Thoracic aorta (tissue), 2 donors: ENCODE measurements around the gene TUBA3C. TPM values are rescaled to one million over a fixed set of nuclear protein-coding genes. Genes with fewer than 3 reads are reported as not detected.
"Not testable (repeated sequence)": the region's sequence is repeated elsewhere in the genome, so short reads cannot be mapped to it uniquely, and the experiment has no call there.

Experiments used
- ATAC-seq: fragments of 150-250 bp; one replicate; pipeline ENCODE4 v1.8.0; 2017; ENCODE audit warnings: low read depth; ENCODE audit not compliant: insufficient number of reproducible peaks, low FRiP score
- DNase-seq: peaks from one replicate; pipeline ENCODE4 v3.0.0-alpha.2; 2020; ENCODE audit warnings: low spot score
- H3K27ac ChIP-seq, 2 donors: fragments of 200-600 bp; sonication (generic); 1 replicate in 1 of 2; 2 replicates in 1 of 2; pipeline ENCODE4 v1.5.1; 2016; ENCODE audit warnings: mild to moderate bottlenecking in 2 of 2, moderate library complexity in 2 of 2
- H3K27me3 ChIP-seq: fragments of 200-600 bp; sonication (generic); replicated peaks from 2 replicates; pipeline ENCODE4 v1.6.0; 2016; ENCODE audit warnings: mild to moderate bottlenecking; ENCODE audit not compliant: insufficient read depth
- H3K36me3 ChIP-seq: fragments of 200-600 bp; sonication (generic); one replicate; pipeline ENCODE4 v1.5.1; 2016
- H3K4me1 ChIP-seq, 2 donors: fragments of 200-600 bp; sonication (generic); 1 replicate in 1 of 2; 2 replicates in 1 of 2; pipeline versions ENCODE4 v1.5.1 to v1.6.0; 2016; ENCODE audit warnings: low read depth in 2 of 2, mild to moderate bottlenecking in 1 of 2; ENCODE audit not compliant: control insufficient read depth in 1 of 2
- H3K4me3 ChIP-seq: fragments of 200-600 bp; sonication (generic); 2 replicates; pipeline ENCODE4 v1.5.1; 2016; ENCODE audit warnings: mild to moderate bottlenecking
- H3K9me3 ChIP-seq: fragments of 200-600 bp; sonication (generic); 2 replicates; pipeline ENCODE4 v1.5.1; 2016
- CTCF ChIP-seq: fragments of 200-600 bp; sonication (generic); IDR thresholded peaks from one replicate; pipeline ENCODE4 v1.5.1; 2019; ENCODE audit warnings: antibody characterized with exemption
- total RNA-seq, 2 donors: library from RNA; depleted of rRNA; stranded (reverse); fragments of >200 nt; gene quantifications; one replicate each; pipeline versions ENCODE4 v1.1.0 to v1.2.3, GENCODE V29; 2016

The TUBA3C gene
- total RNA-seq, result not detected

DNA sequence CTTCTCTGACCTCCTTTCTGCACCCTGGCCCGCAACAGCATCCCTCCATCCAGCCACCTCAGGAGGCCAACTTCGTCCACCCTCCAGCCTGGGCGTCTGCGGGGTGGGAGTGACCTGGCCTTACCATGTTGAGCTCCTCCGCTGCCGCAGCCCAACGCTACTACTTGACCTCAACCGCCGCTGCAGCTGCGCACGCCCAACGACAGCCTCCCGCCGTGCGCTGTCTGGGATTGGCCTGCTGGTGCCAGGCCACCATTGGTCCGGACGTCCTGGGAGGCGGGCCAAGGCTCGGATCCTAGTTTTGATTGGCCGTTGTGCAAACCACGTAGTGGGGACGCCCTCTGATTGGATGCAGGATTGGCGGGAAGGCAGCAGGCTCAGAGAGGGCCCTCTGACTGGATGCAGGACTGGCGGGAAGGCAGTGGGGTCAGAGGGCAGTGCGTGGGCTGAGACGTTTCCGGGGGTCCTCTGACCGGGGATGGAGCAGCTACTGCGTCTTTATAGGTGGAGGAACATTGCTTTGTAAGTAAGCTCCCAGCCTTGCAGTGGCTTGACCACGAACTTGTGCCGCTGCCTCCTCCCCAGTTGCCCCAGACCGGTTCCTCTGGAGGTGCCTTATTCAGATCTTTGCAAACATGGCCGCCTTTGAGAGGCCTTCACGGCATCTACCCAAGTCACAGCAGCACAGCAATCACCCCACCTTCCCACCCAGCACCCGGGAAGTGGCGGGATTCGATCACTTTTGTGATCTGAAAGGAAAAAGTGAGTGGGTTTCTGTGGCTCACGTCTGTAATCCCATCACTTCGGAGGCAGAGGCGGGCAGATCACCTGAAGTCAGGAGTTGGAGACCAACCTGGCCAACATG, at the start of gene TUBA3C:
Gene TUBA3C, minus strand, starts transcription at position 204 of the 865 bp plus-strand sequence. Its CDS starts 77 bp downstream, at position 127.
- DNase-seq, result no peak
- H3K27me3 ChIP-seq, result no peaks in the 10 kb centered on the region
- no peak for TF ChIP-seq CTCF
- no peaks in the 10 kb centered on the region for H3K36me3 ChIP-seq
- H3K4me1 ChIP-seq, result no peaks in the 10 kb centered on the region
- no peak for ATAC-seq
- no peak within 1 kb of the TSS for H3K27ac ChIP-seq
- no peaks in the 10 kb centered on the region for H3K9me3 ChIP-seq
- H3K4me3 ChIP-seq, result no peak within 1 kb of the TSS

DNA sequence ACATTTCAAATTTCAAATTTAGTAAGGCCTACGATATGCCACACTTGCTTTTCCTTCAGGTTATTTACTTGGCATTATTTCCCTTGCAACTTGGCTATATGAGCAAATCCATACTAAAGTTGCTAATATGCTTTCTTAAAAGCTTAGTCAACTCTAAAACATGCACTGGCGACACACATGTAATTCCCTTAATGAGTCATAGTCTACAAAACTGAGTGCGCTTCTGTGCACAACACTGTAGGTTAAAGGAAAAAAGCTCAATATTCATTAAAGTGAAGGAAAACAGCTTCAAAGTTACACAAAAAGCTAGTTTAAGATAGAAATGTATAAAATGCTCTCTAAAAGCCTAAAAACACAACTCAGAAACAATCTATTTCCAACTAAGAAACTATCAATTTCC, 25.8 kb upstream of the TUBA3C start:
- not testable (repeated sequence) for DNase-seq, H3K27ac ChIP-seq, H3K4me1 ChIP-seq, H3K4me3 ChIP-seq, H3K36me3 ChIP-seq, H3K27me3 ChIP-seq, ATAC-seq, H3K9me3 ChIP-seq

- H3K9me3 ChIP-seq, ATAC-seq, H3K36me3 ChIP-seq, H3K4me1 ChIP-seq, H3K4me3 ChIP-seq, DNase-seq, H3K27ac ChIP-seq, H3K27me3 ChIP-seq: not testable (repeated sequence)
Measured at GRCh38 chr13:19192622-19193021, 11.0 kb upstream of the TUBA3C start.

DNA sequence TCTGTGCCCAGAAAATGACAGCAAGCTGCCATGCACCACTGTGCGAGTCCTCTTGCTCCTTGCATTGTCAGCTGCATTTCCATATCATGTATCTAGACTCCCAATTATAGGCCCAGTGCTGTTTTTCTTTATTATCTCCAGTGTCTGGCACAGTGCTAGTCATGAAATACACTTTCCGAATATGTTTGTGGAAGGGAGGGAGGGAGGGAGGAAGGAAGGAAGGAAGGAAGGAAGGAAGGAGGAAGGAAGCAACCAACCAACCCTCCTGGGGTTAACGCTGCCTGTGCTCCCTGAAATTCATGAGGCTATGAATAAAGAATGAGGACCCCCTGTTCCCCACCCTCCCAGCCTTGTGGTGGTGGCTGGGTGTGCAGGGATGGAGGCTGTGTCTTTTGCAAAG, 8.3 kb upstream of the TUBA3C start:
- not testable (repeated sequence) for H3K27ac ChIP-seq, H3K36me3 ChIP-seq, H3K27me3 ChIP-seq, H3K4me3 ChIP-seq, H3K4me1 ChIP-seq, DNase-seq, H3K9me3 ChIP-seq, ATAC-seq

GRCh38 chr13:19189368-19189767, 7.7 kb upstream of the TUBA3C start:
- not testable (repeated sequence) for DNase-seq, H3K36me3 ChIP-seq, H3K4me3 ChIP-seq, H3K27me3 ChIP-seq, H3K4me1 ChIP-seq, H3K9me3 ChIP-seq, H3K27ac ChIP-seq, ATAC-seq

DNA sequence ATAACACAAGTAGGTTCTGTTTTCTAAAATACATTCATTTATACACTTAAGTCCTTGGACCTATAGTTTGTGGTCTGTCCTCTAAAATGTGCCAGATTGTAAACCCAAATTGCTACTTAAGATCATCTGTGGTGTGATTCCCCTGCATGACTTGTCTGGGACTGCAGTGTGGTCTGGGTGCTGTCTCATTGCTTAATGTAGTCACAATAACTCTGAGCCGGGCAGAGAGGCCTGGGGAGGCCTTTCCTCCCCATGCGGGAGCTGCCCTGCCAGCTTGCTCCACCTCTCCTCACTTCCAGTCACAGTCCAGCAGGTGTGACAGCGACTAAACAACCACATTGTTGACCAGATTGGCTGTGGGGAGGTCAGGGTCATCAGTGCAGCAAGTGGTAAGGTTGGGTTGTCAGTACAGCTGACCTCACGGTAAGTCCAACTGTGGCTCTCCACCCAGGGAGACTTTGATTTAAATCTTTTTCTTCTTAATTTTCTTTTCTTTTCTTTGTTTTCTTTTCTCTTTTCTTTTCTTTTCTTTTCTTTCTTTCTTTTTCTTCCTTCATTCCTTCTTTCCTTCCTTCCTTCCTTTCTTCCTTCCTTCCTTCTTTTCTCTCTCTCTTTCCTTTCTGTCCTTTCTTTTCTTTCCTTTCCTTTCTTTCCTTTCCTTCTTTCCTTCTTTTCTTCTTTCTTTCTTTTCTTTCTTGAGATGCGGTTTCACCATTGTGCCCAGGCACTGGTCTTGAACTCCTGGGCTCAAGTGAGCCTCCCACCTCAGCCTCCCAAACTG, 4.4 kb upstream of the TUBA3C start:
- Histone ChIP-seq H3K27me3 (no peaks in the 10 kb centered on the region), H3K4me1 (no peaks in the 10 kb centered on the region), H3K36me3 (no peaks in the 10 kb centered on the region), H3K27ac (no peak overlapping the region), H3K4me3 (no peak overlapping the region), H3K9me3 (no peaks in the 10 kb centered on the region)
- no peak for TF ChIP-seq CTCF
- no peak for DNase-seq
- no peak for ATAC-seq
